Activated CD8-positive, alpha-beta memory T cell treated with anti-CD3 and anti-CD28 coated beads, Interleukin-2, amount 50 U/mL, for 24 hours (primary cell): Measurements from ENCODE around the gene GALNT8.
"Not testable (repeated sequence)": the region's sequence is repeated elsewhere in the genome, so short reads cannot be mapped to it uniquely, and the experiment has no call there.

ENCODE experiments used
- DNase-seq: peaks from one replicate; pipeline ENCODE4 v3.0.0-alpha.2; 2020; ENCODE audit errors: extremely low read depth

The GALNT8 gene

DNA sequence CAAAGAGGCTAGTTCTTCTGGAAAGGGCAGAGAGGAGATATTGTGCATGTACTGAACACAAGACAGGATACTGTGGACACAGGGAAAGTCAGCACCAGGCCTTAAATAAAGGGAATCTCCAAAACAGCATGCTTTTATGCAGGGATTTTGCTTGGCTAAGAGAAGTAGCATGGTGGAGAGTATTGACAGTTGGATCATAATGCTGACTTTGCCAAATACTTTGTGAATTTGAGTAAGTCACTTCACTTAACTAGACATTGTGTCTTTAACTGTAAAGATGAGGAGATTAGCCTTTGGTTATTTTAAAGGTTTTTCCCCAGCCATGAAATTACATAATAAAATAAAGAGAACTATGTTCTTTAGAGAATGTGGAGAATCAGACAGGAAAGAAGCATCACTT, 24.5 kb downstream of the GALNT8 start:
- DNase-seq, result no peak

DNA sequence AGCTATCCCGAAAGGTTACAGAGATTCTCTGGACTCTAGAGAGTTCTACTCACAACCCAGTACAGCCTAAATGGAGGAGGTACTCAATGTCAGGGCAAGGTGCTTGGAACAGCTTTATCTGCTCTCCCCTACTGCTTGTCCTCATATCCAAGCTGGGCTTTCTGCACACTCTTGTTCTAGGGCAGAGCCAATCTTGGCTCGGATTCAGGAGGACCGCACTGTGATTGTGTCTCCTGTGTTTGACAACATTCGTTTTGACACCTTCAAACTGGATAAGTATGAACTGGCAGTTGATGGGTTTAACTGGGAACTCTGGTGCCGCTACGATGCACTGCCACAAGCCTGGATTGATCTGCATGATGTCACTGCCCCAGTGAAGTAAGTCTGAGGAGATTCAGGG, 25.0 kb downstream of the GALNT8 start:
- DNase-seq, result no peak

DNA sequence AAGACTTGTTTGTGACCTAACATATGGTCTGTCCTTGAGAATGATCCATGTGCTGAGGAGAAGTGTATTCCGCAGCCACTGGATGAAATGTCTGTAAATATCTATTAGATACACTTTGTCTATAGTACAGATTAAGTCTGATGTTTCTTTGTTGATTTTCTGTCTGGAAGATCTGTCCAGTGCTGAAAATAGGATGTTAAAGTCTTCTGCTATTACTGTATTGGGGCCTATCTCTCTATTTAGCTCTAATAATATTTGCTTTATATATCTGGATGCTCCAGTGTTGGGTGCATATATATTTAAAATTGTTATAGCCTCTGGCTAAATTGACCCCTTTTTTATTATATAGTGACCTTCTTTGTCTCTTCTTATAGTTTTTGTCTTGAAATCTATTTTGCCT, 31.5 kb downstream of the GALNT8 start:
- not testable (repeated sequence) for DNase-seq

DNA sequence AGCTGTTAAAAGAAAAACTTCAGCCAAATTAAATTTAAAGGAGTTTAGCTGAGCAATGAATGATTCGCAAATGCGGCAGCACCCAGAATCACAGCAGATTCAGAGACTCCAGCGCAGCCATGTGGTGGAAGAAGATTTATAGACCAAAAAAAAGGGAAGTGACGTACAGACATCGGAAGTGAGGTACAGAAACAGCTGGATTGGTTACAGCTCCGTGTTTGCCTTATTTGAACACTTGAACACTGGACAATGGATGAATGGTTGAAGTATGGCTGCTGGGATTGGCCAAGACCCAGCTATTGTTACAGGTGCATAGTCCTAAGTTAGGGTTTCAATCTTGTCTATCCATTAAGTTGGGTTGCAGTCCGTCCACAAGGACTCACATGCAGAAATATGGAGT, 42.6 kb downstream of the GALNT8 start:
- DNase-seq, result no peak

DNA sequence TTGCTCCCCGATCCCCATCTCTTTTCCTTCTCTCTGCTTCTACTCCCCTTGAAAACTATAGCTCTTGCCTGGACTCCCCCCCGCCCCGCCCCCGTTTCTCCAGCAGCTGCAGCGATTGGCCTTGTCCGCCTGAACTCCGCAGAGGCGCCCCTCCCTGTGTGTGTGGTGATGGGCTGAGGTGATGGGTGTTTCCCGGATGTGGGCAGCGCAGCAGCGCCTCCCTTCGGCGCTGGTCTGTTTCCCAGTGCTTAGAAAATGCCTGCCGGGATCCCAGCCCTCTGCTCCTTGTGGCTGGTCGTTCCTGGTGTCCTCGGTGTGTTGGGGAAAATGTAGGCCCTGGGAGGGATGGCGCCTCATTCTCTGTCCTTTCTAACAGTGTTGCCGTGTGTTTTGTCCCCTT, 43.3 kb downstream of the GALNT8 start:
- no peak for DNase-seq

DNA sequence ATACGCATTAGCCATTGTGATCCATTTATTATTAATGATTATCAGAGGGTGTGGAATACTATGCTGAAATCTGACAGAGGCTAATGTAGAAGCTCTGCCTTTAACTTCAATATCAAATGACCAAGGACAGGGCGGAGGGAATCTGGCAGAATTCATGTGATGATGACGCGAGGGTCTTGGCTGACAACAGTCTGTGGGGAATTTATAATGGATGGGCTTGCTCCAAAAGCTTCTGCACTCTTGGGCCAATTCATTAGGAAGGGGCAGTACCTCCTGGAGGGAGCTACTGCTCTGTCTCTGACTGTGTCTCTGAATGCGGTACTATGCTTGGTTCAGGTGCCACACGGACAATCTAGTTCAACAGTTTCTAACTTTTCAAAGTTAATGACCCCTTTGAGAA, 46.2 kb downstream of the GALNT8 start:
- no peak for DNase-seq

DNA sequence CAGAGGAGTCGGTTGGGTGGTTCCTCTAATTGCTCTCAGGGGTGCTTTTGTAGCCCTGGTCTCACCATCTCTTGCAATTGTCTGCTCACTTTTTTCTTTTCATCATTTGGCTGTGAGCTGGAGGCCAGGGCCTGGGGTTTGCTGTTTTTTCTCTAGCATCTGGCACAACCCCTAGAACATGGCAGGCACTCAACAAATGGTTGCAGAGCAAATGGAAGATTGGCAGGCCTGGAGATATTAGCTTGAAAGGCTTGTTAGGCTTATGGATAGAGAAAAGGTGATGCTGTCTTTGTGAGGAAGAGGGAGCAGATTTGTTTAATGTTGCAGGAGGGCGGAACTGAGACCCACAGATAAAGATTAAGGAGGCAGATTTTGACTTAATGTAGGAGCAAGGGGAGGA, 47.0 kb downstream of the GALNT8 start:
- no peak for DNase-seq

DNA sequence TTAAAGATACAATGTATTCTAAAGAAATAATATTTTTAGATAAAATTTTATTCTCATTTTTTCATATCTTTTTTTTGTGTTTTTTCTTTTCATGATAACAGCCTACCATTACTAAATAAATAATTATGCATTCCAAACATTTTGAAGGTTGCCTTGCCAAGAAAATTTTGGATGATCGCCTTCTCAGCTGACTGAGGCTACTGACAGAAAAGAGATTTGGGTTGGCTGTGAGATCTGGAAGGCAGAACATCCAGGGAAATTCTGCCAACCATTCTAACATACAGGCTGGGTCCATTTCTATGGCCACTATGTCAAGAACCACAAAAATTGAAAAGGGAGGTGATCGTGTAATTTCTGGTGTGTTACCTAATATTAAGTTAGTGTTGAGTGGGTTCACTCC, 48.1 kb downstream of the GALNT8 start:
- DNase-seq, result no peak

DNA sequence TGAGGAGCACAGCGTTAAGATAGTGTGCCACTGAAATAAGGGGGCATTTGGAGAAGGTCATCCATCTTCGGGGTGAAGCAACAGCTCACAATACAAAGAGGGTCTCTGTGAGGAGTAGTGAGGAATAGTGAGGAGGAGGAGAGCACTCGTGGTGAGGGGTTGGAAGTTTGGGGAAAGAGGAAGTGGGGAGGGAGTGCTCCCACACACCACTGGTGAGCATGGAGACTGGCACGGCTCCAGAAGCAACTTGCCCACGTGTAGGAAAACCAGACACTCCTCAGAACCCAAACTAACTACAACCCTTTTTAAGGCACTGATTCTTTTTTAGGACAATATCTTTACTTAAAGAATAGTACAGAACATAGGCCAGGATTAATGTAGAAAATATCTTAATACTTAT, 48.9 kb downstream of the GALNT8 start:
- DNase-seq, result no peak

DNA sequence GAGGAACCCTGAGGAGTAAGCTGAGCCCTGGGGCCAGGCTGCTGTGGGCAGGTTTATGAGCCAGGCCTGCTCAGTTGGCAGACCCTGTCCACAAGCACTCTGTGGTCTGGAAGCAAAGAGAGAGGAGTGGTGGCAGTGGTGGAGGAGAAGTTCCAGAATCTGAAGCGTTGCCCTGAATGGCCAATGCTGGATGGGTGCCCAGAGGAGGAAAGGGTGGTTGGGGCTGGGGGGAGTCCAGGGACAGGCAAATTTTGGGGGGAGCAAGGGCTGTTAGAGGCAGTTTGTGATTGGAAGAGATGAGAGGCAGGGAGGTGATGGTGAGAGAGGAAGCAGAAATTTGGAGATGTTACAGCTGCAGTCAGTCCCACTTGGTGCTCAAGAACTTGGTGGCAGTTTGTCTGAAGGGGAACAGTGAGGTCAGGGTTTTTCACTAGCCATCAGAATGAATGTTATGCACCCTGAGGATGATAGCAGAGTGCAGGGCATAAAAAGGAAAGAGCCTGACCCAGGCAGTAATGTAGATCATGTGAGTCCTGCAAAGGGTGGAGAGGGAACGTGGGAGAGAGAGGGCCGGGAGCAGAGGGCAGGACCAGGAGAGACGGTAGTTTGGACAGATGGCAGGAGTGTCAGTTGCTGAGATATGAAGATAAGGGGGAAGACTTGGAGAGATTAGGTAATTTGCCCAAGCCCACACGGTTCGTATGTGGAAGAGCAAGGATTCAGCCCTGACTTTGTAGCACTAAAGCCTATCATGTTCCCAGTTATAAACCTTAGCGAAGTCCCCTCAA, 51.2 kb downstream of the GALNT8 start:
- no peak for DNase-seq

DNA sequence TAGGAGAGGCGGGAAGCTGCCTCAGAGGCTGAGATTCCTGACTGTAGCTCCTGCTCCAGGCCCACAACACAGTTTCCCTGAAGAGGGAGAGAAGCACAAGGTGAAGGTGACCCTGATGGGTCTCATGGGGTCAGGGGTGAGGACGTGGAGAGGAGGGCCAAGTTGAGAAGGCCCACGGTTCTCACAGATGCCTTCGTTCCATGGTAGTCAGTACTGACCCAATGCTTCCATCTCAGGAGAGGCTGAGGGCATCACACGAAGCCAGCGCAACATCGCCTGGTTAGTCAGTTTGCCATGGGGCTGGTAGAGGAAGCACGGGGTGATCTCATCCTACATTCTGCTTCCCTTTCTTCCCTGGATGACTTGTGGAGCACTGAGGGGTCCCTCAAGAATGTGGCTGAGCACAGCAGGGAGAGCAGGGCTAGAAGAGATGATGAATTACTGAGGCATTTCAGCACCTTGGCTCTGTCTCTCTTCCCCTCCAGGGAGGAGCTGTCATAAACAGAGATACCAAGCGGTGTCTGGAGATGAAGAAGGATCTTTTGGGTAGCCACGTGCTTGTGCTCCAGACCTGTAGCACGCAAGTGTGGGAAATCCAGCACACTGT, 51.9 kb downstream of the GALNT8 start:
- no peak for DNase-seq

DNA sequence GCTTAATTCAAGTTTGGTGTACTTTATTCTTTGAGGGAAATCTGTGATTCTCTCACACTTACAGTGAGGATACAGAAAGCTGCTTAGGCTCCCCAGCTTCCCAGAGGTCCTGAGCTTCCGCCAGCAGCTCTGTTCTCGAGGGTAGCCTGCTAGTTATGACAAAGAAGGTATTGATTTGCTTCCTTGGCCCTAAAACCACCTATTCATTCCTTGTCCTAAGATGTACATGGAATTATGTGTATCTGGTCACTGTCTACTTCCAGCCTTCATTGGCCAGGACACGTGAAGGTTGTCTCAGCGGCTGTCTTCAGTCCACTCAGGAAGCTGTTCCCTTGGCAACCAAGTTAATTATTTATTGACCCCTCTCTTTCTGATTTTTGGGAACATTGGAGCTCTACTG, 55.7 kb downstream of the GALNT8 start:
- no peak for DNase-seq

DNA sequence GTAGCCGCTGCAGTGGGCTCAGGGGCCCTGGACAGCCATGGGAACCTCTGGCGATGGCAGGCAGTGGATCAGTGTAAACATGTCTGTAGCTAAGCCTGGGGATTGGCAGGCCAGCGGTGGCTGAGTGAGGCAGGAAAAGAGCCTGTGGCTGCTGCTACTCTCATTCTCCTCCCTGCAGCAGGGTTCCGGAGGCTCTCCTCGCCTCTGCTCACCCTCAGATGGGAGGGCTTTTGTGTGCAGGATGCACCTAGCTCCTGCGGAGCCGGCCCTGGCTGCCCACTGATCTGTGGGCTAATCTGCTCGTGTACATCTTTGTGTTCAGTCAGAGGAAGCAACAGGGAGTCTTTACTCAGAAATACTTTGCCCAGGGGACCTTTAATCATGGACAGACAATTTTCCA, 59.5 kb downstream of the GALNT8 start:
- DNase-seq, result no peak

DNA sequence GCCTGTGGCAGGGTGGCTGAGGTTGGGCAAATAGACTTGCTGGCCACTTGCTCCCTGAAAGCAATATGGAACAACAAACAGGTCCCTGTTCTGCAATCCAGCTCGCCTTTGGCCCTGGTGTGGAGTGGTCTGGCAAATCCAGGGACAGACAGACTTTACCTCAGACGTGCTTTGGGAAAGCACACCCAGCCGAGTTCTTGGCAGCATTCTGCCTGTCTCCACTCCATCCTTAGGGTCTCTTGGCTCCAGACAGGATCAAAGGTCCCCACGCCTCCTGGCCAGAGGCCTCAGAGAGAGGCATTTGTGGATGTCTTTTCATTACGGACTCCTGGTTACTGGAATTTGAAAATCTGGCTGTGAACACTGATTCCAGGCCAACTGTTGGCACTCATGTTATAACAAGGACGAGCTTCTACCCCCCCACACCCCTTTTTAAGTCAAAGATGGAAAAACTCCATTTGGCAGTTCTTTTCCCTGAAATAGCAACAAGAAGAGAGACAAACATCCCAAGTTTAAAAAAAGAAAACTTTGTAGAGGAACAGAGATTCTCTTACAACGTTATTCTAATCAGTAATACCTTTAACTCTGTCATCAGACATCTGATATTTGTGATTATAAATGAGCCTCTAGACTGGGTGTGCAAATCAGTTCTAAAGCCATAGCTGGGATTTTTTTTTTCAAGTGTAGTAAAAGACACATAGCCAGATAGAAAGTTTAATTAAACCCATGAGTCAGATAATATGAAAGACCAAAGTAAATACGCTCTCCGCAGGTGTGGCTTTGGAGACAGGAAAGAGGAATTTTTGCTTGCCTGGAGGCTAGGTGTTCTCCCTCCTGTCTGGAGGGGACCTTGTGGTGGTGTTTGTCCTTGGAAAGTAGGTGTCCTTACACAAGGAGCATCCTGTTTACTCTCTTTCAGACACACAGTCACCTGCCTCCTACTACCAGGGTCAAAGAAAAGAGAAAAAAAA, 60.7 kb downstream of the GALNT8 start:
- DNase-seq, result no peak

DNA sequence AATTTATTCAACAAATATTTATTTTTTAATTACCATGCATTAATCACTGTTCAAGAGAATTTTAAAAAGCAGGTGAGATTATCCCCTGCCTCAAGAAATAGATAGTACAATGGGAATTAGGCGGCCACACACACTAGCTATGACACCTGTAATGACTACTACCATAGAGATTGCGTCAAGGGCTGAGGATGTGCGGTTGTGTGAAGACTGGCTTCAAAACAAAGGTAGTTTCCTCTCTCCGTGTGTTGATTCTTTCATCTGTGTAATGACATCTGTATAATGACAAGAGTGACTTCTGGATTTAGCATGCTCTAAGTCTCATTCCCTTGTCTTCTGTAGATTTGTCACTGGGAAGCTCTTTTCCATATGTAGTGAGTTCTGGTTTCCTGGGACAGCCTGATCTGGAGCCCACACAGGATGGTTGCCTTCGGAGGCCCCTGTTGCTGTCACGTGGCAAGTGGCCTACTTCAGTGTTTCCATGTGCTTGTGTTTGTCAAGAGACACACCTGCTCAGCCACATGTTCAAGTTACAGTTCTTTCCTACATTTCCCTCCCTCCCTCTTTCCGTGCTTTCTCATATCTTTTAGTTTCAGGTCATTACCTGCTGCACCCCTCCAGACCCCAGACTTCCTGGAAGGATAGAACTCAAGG, 64.3 kb downstream of the GALNT8 start:
- no peak for DNase-seq

DNA sequence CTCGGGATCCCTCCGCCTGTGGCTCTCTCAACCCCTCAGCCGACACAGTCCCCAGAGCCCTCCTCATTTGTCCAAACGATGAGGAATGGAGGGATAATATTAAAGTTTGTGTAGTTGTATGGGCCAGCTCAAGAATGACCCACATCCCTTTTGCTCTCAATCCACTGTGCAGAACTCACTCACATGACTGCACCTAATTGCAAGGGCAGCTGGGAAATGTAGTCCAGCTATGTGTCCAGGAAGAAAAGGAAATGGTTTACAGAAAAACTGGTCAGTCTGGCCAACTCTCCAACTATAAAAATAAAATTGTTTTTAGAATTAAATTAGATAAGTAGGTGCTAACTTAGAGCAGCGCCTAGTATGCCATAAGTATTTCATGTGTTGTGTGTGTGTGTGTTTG, 66.6 kb downstream of the GALNT8 start:
- no peak for DNase-seq

DNA sequence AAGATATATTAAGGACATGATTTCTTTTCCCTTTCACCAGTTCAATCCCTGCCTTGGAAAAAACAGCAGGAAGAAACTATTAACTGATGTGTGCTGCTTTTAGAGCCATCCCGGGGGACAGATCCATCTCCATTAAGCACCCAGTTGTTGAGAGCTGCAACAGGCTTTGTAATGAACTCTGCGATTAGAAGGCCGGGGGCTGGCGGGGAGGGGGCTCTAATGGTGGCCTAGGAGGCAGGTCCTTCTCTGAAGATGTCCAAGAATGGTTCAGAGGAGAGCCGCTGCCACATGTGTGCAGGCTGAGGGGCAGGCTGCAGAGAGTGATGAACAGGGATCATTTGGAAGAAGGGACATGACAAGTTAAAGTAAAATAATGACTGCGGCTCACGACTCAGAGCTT, 67.8 kb downstream of the GALNT8 start:
- no peak for DNase-seq

DNA sequence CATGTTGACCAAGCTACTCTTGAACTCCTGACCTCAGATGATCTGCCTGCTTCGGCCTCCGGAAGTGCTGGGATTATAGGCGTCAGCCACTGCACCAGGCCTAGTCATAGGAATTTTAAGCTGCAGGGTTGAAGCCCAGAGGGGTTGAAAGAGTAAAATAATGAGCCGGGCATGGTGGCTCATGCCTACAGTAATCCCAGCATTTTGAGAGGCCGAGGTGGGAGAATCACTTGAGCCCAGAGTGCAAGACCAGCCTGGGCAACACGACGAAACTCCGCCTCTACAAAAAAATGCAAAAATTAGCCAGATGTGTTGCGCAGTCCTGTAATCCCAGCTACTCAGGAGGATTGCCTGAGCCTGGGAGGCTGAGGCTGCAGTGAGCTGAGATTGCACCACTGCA, 69.6 kb downstream of the GALNT8 start:
- DNase-seq, result no peak

DNA sequence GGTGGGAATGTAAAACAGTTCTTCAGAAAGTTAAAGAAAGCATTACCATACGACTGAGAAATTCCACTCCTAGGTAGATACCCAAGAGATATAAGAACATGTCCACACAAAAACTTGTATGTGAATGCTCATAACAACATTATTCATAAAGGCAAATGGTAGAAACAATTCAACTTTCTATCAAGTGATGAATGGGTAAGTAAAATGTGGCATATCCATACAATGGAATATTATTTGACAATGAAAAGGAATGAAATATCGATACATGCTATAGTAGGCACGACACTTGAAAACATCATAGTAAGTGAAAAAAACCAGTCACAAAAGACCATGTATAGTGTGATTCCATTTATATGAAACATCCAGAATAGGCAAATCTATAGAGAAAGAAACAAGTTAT, 71.3 kb downstream of the GALNT8 start:
- DNase-seq, result no peak

DNA sequence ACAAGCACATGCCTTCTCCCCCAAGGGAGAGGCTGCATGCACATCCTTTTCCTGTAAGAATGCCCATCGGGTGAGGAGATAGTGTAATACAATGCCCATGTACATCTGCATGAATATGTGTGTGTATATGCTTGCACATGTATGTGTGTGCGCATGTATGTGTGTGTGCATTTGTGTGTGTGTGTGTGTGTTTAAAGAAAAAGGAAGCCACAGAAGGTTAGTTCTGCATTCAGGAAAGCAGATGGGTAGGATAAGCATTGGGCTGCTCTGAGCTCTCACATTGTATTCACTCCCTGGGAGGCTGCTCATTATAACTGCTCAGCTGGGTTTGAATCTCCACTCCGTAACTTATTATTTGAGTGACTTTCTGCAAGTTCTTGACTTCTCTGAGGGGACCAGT, 74.3 kb downstream of the GALNT8 start:
- no peak for DNase-seq

DNA sequence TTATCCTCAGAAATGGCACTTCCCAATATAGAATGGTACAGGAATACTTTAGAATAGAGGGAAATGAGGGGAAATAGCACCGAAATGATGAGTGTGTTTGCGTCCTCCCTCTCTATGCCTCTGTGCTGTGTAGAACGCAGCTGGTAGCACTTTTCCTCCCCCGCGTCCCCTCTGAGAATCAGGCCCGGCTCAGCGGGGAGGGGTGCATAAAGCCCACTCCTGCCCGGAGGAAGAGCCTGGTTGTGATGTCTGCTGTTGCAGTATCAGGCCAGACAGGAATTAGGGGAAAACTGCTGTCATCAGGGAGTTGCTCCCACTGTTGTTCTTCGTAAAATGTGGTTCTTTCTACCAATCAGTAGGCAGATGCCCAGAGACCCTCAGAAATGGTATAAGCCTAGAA, 76.0 kb downstream of the GALNT8 start:
- no peak for DNase-seq
